RWPE2 (cell line): Measurements from ENCODE around the gene TEX11.
"Not testable (repeated sequence)": the region's sequence is repeated elsewhere in the genome, so short reads cannot be mapped to it uniquely, and the experiment has no call there.

Source experiments
- ATAC-seq: fragments of 200-7000 bp; cut with Tn5 transposase; 3 replicates; pipeline ENCODE4 v1.9.1; 2021; ENCODE audit warnings: low read depth
- DNase-seq: peaks from one replicate; pipeline ENCODE4 v3.0.0-alpha.2; 2020; ENCODE audit warnings: low spot score
- H3K27ac ChIP-seq: fragments of 450-650 bp; 2 replicates; pipeline ENCODE4 v1.5.1; 2017; ENCODE audit warnings: mild to moderate bottlenecking; ENCODE audit not compliant: poor library complexity, severe bottlenecking
- H3K27me3 ChIP-seq: fragments of 250-450 bp; sonication (Bioruptor Pico); 2 replicates; pipeline ENCODE4 v1.5.1; 2021; ENCODE audit warnings: mild to moderate bottlenecking, moderate library complexity; ENCODE audit not compliant: insufficient read depth, poor library complexity, severe bottlenecking
- H3K36me3 ChIP-seq: fragments of 250-450 bp; sonication (Bioruptor Pico); 2 replicates; pipeline ENCODE4 v1.5.1; 2020; ENCODE audit warnings: low read depth, mild to moderate bottlenecking, moderate library complexity
- H3K4me1 ChIP-seq: fragments of 250-450 bp; sonication (Bioruptor Pico); 2 replicates; pipeline ENCODE4 v1.5.1; 2021; ENCODE audit warnings: mild to moderate bottlenecking, moderate library complexity; ENCODE audit not compliant: insufficient read depth, poor library complexity, severe bottlenecking
- H3K4me3 ChIP-seq: fragments of 250-450 bp; sonication (Bioruptor Pico); 2 replicates; pipeline ENCODE4 v1.5.1; 2021; ENCODE audit warnings: mild to moderate bottlenecking, moderate library complexity; ENCODE audit not compliant: severe bottlenecking
- H3K9me3 ChIP-seq: fragments of 250-450 bp; sonication (Bioruptor Pico); 2 replicates; pipeline ENCODE4 v1.5.1; 2021; ENCODE audit warnings: mild to moderate bottlenecking, moderate library complexity; ENCODE audit not compliant: severe bottlenecking
- CTCF ChIP-seq: fragments of 450-650 bp; IDR thresholded peaks from one replicate; pipeline ENCODE4 v1.5.1; 2017; ENCODE audit warnings: mild to moderate bottlenecking, moderate library complexity; ENCODE audit not compliant: poor library complexity, severe bottlenecking

TEX11 gene

DNA sequence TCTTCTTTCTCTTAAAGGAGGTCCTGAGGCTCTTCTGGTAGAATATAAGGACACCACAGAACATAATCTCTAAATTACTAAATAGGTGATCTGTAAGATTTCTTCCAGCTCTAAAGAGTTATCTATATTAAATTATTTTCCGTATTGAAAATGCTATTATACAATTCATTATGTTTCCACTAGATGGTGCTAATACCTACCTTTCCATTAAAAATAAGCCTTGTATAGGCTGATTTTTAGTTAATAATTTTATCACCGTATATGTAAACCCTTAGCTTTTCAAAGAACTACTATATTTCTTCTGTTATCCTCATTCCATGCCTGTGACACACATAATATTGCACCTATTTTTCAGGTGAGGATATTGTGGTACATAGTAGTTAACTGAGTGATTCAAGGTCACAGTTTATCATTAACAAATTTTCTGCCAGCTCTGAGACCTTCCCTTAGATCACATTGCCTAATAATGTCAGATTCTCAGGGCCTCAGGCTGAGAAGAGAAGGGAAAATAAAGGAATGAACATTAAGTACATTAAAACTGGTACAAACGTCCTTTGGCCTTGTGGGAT, 138.8 kb downstream of the TEX11 start:
- Histone ChIP-seq H3K4me1 (no peaks in the 10 kb centered on the region), H3K9me3 (no peaks in the 10 kb centered on the region), H3K36me3 (no peaks in the 10 kb centered on the region), H3K27me3 (no peaks in the 10 kb centered on the region), H3K27ac (no peak overlapping the region), H3K4me3 (no peak overlapping the region)
- DNase-seq (no peak), ATAC-seq (no peak)
- peak; percentile 46 for TF ChIP-seq CTCF

- H3K27me3 ChIP-seq, result no peaks in the 10 kb centered on the region
- no peaks in the 10 kb centered on the region for H3K9me3 ChIP-seq
- no peak for TF ChIP-seq CTCF
- H3K27ac ChIP-seq, result no peak overlapping the region
- no peak overlapping the region for H3K4me3 ChIP-seq
- no peaks in the 10 kb centered on the region for H3K36me3 ChIP-seq
- no peak for DNase-seq
- ATAC-seq, result no peak
- H3K4me1 ChIP-seq, result no peaks in the 10 kb centered on the region
Measured at GRCh38 chrX:70762285-70762684, 146.2 kb downstream of the TEX11 start.

DNA sequence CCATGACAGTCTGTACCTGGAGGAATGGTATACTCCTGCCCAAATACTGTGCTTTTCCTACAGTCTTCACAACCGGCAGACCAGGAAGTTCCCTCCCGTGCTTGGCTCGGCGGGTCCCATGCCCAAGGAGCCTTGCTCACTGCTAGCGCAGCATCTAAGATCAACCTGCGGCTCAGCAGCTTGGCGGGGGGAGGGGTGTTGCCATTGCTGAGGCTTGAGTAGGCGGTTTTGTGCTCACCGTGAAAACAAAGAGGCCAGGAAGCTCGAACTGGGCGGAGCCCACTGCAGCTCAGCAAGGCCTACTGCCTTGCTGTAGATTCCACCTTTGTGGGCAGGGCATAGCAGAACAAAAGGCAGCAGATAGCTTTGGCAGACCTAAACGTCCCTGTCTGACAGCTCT, 152.7 kb downstream of the TEX11 start:
- Histone ChIP-seq H3K4me1 (no peaks in the 10 kb centered on the region), H3K36me3 (no peaks in the 10 kb centered on the region), H3K27me3 (no peaks in the 10 kb centered on the region), H3K9me3 (no peaks in the 10 kb centered on the region), H3K27ac (no peak overlapping the region), H3K4me3 (no peak overlapping the region)
- no peak for DNase-seq
- TF ChIP-seq CTCF, result no peak
- no peak for ATAC-seq

DNA sequence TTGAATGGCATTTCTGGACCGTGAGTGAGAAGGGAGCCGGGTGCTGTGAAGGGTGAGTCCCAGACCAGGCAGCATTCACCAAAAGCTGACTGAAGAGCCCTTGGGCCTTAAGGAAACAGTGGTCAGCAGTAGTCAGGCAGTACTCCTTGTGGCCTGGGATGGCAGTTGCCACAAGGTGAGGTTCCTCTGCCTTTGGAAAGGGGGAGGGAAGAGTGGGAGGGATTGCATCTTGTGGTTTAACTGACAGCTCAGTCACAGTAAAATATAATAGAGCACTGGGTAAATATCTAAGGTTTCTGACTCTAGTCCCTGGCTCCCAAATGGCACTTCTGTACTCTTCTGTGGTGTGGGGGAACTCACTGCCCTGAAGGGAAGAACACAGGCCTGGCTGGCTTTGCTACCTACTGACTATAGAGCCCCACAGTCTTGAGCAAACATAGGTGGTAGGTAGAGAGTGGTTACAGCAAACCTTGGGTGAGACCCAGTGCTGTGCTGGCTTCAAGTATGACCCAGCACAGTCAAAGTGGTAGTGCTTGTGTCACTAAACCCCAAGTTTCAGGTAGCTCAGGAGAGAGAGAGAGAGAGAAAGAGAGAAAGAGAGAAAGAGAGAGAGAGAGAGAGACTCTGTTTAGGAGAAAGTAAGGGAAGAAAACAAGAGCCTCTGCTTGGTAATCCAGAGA, 154.2 kb downstream of the TEX11 start:
- Histone ChIP-seq H3K27ac (no peak overlapping the region), H3K9me3 (no peaks in the 10 kb centered on the region), H3K36me3 (no peaks in the 10 kb centered on the region), H3K27me3 (no peaks in the 10 kb centered on the region), H3K4me3 (no peak overlapping the region), H3K4me1 (no peaks in the 10 kb centered on the region)
- DNase-seq, result no peak
- no peak for ATAC-seq
- no peak for TF ChIP-seq CTCF

GRCh38 chrX:70733774-70734173, 174.7 kb downstream of the TEX11 start:
- ATAC-seq, result not testable (repeated sequence)

DNA sequence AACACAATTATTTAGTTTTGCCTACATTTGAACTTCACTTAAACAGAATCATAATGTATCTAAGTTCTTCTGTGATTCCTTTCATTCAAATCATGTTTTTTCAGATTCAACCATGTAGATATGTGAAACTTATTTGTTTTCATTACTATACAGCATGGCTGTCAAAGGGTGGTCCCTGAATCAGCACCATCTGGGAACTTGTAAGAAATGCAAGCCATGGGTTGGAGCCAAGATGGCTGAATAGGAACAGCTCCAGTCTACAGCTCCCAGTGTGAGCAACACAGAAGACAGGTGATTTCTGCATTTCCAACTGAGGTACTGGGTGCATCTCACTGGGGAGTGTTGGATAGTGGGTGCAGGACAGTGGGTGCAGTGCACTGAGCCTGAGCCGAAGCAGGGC, 180.6 kb downstream of the TEX11 start:
- H3K9me3 ChIP-seq, H3K27ac ChIP-seq, H3K36me3 ChIP-seq, DNase-seq, ATAC-seq, H3K27me3 ChIP-seq, H3K4me3 ChIP-seq, H3K4me1 ChIP-seq: not testable (repeated sequence)

More at GRCh38 chrX:70733774-70734173, 174.7 kb downstream of the TEX11 start:
- H3K4me1 ChIP-seq, H3K27ac ChIP-seq, H3K9me3 ChIP-seq, DNase-seq, H3K4me3 ChIP-seq, H3K27me3 ChIP-seq, H3K36me3 ChIP-seq: not testable (repeated sequence)
